Liver (tissue), 3 donors: ENCODE data around the gene ZNF43.
"Not testable (repeated sequence)": the region's sequence is repeated elsewhere in the genome, so short reads cannot be mapped to it uniquely, and the experiment has no call there.

Experiments
- ATF3 ChIP-seq: IDR thresholded peaks from 2 replicates; pipeline ENCODE4 v1.6.1; 2016; ENCODE audit warnings: antibody characterized with exemption
- CTCF ChIP-seq: fragments of 150-350 bp; IDR thresholded peaks from 2 replicates; pipeline ENCODE4 v1.5.1; 2017; ENCODE audit warnings: improper control_type of control experiment, low read depth, low read length; ENCODE audit not compliant: missing input control
- EGR1 ChIP-seq, 2 donors: IDR thresholded peaks; 2 replicates each; pipeline ENCODE4 v1.6.1; 2016 to 2018; ENCODE audit warnings: antibody characterized with exemption in 2 of 2, low read depth in 2 of 2
- GABPA ChIP-seq, 2 donors: IDR thresholded peaks in 1 of 2; conservative IDR thresholded peaks in 1 of 2; 2 replicates each; pipeline ENCODE4 v1.6.1; 2016; ENCODE audit warnings: antibody characterized with exemption in 2 of 2, mild to moderate bottlenecking in 1 of 2, moderate library complexity in 1 of 2
- JUND ChIP-seq, 2 donors: IDR thresholded peaks; 2 replicates each; pipeline ENCODE4 v1.6.1; 2016; ENCODE audit warnings: antibody characterized with exemption in 2 of 2
- NR2F2 ChIP-seq: IDR thresholded peaks from 2 replicates; pipeline ENCODE4 v1.6.1; 2016; ENCODE audit warnings: antibody characterized with exemption
- RAD21 ChIP-seq, 2 donors: IDR thresholded peaks; 2 replicates each; pipeline ENCODE4 v1.6.1; 2016; ENCODE audit warnings: antibody characterized with exemption in 2 of 2, mild to moderate bottlenecking in 2 of 2
- REST ChIP-seq: IDR thresholded peaks from 2 replicates; pipeline ENCODE4 v1.6.1; 2016; ENCODE audit warnings: antibody characterized with exemption, mild to moderate bottlenecking
- SP1 ChIP-seq: IDR thresholded peaks from 2 replicates; pipeline ENCODE4 v1.6.1; 2018; ENCODE audit warnings: antibody characterized with exemption, mild to moderate bottlenecking
- TAF1 ChIP-seq: conservative IDR thresholded peaks from 2 replicates; pipeline ENCODE4 v1.6.1; 2016; ENCODE audit warnings: antibody characterized with exemption, mild to moderate bottlenecking
- YY1 ChIP-seq: IDR thresholded peaks from 2 replicates; pipeline ENCODE4 v1.6.1; 2016; ENCODE audit warnings: antibody characterized with exemption, mild to moderate bottlenecking
- donor health status: healthy.
- donor health status: healthy.

GRCh38 chr19:21761547-21761946 is 74.4 kb downstream of the ZNF43 start:
- TF ChIP-seq CTCF; YY1; RAD21 (IDR thresholded peaks at IDR 0.05); GABPA (IDR thresholded peaks at IDR 0.05 in 1 of 2, conservative IDR thresholded peaks at IDR 0.05 in 1 of 2); TAF1; ATF3; REST; SP1; JUND (IDR thresholded peaks at IDR 0.05); NR2F2; EGR1 (IDR thresholded peaks at IDR 0.05; ENCODE audit: low read depth in 2 of 2): not testable (repeated sequence)
